HepG2 (cell line): ENCODE results near the gene NRG3. TPM values are rescaled to one million over a fixed set of nuclear protein-coding genes. Genes with fewer than 3 reads are reported as not detected.

Source experiments
- ATAC-seq: fragments of 200-7000 bp; cut with Tn5 transposase; 3 replicates; pipeline ENCODE4 v1.9.1; 2020; ENCODE audit warnings: mild to moderate bottlenecking, moderate library complexity
- BruUV-seq: library from RNA; stranded (reverse); fragments of 400-500 nt; replicated peaks from 2 replicates; lab custom pipeline; 2021; lab: Mats Ljungman, UMichigan
- CTCF ChIA-PET: fragments of 300-600 bp; formaldehyde crosslinking; extraction: SDS; loops from one replicate; lab custom pipeline; 2021; ENCODE audit warnings: low total read pairs, inconsistent platforms, low intra/inter-chr PET ratio; lab: Yijun Ruan, JAX
- POLR2A ChIA-PET: fragments of 350-600 bp; sonication (Branson Sonifier 250); formaldehyde crosslinking; loops from one replicate; lab custom pipeline; 2020; ENCODE audit warnings: antibody characterized with exemption, inconsistent platforms; lab: Yijun Ruan, JAX
- DNase-seq: peaks from one replicate; pipeline ENCODE4 v3.0.0-alpha.2; 2015; ENCODE audit warnings: low spot score
- FAIRE-seq: peaks from 3 replicates; lab custom pipeline; 2011; peaks lifted over from hg19 to GRCh38; lab: Jason Lieb, UNC
- H2AFZ ChIP-seq: one replicate; pipeline ENCODE4 v1.6.1; 2011; ENCODE audit warnings: low read length, inconsistent platforms
- H3K27ac ChIP-seq: fragments of 300-600 bp; 3 replicates; pipeline ENCODE4 v1.8.0; 2011; ENCODE audit warnings: mixed run types, mild to moderate bottlenecking, mixed read lengths, low read length, inconsistent platforms; ENCODE audit not compliant: insufficient read depth; ENCODE audit errors: extremely low read length
- H3K27me3 ChIP-seq, 2 experiments: fragments of 200-600 bp in 1 of 2; 2 replicates in 1 of 2; 3 replicates in 1 of 2; pipeline versions ENCODE4 v1.6.0 to v1.8.0; 2011; ENCODE audit warnings: low read length in 2 of 2, mild to moderate bottlenecking in 2 of 2, moderate library complexity in 2 of 2, inconsistent platforms in 1 of 2; ENCODE audit not compliant: insufficient read depth in 2 of 2, control insufficient read depth in 1 of 2
- H3K36me3 ChIP-seq, 2 experiments: fragments of 200-600 bp in 1 of 2; replicated peaks in 1 of 2; 2 replicates in 1 of 2; 3 replicates in 1 of 2; pipeline versions ENCODE4 v1.5.1 to v1.8.0; 2011; ENCODE audit warnings: low read length in 2 of 2, inconsistent platforms in 1 of 2; ENCODE audit not compliant: insufficient read depth in 2 of 2, control insufficient read depth in 1 of 2
- H3K4me1 ChIP-seq: 2 replicates; pipeline ENCODE4 v1.5.1; 2012; ENCODE audit warnings: low read length, inconsistent platforms; ENCODE audit not compliant: insufficient read depth
- H3K4me2 ChIP-seq: 2 replicates; pipeline ENCODE4 v1.6.0; 2011; ENCODE audit warnings: low read depth, low read length, inconsistent platforms
- H3K4me3 ChIP-seq, 3 experiments: fragments of 200-600 bp in 1 of 3; sonication (generic), shearing (Covaris generic) in 1 of 3; replicated peaks in 1 of 3; 2 replicates each; pipeline ENCODE4 v1.5.1; 2011 to 2016; ENCODE audit warnings: low read length in 3 of 3, inconsistent platforms in 2 of 3, low read depth in 2 of 3, mild to moderate bottlenecking in 2 of 3, control low read depth in 1 of 3, mixed read lengths in 1 of 3; ENCODE audit not compliant: insufficient read depth in 1 of 3
- H3K79me2 ChIP-seq: one replicate; pipeline ENCODE4 v1.6.1; 2011; ENCODE audit warnings: low read length, inconsistent platforms; ENCODE audit not compliant: insufficient read depth
- H3K9ac ChIP-seq: 2 replicates; pipeline ENCODE4 v1.6.0; 2011; ENCODE audit warnings: mild to moderate bottlenecking, low read depth, low read length, inconsistent platforms; ENCODE audit not compliant: insufficient read depth
- H3K9me3 ChIP-seq: 2 replicates; pipeline ENCODE4 v1.5.1; 2012; ENCODE audit warnings: mild to moderate bottlenecking, low read length
- H4K20me1 ChIP-seq: 2 replicates; pipeline ENCODE4 v1.6.0; 2011; ENCODE audit warnings: inconsistent platforms, mild to moderate bottlenecking, low read length, moderate library complexity; ENCODE audit not compliant: insufficient read depth
- DMAP1 ChIP-seq: IDR thresholded peaks from 2 replicates; pipeline ENCODE4 v1.6.1; 2016
- GATAD2A ChIP-seq: IDR thresholded peaks from 2 replicates; pipeline ENCODE4 v1.6.1; 2016
- KDM1A ChIP-seq: IDR thresholded peaks from 2 replicates; pipeline ENCODE4 v1.6.1; 2016; ENCODE audit warnings: missing compliant biosample characterization
- NCOR1 ChIP-seq: fragments of 200-600 bp; sonication (generic); IDR thresholded peaks from 2 replicates; pipeline ENCODE4 v1.7.0; 2017; ENCODE audit warnings: antibody characterized with exemption, low read length, borderline replicate concordance
- REPIN1 ChIP-seq: sonication (generic); formaldehyde crosslinking; IDR thresholded peaks from 2 replicates; pipeline ENCODE4 v1.8.0; 2022; ENCODE audit warnings: missing genetic modification reagents, low read depth, mild to moderate bottlenecking, borderline replicate concordance
- XRCC5 ChIP-seq: fragments of 200-400 bp; formaldehyde crosslinking; optimal IDR thresholded peaks from 2 replicates; pipeline ENCODE3; 2017; ENCODE audit warnings: mild to moderate bottlenecking, low read length
- ZFP36L1 ChIP-seq: sonication (generic); formaldehyde crosslinking; IDR thresholded peaks from 2 replicates; pipeline ENCODE4 v1.8.0; 2022; ENCODE audit warnings: mild to moderate bottlenecking, missing genetic modification reagents, moderate library complexity
- ZNF773 ChIP-seq: sonication (generic); formaldehyde crosslinking; IDR thresholded peaks from 2 replicates; pipeline ENCODE4 v1.4.0; 2020; ENCODE audit warnings: missing genetic modification reagents, borderline replicate concordance
- ZNF790 ChIP-seq: sonication (generic); formaldehyde crosslinking; IDR thresholded peaks from 2 replicates; pipeline ENCODE4 v1.8.0; 2022; ENCODE audit warnings: missing genetic modification reagents, mild to moderate bottlenecking, borderline replicate concordance
- WGBS: methylation state at CpG from one replicate; pipeline ENCODE4 v1.1.6; 2017; ENCODE audit warnings: low lambda C conversion rate; 5-methylcytosine and 5-hydroxymethylcytosine counted together
- in situ Hi-C: cut with HindIII; loops from 2 replicates; pipeline ENCODE4 v1.10.0; 2017; ENCODE audit warnings: low pct_unique_long_range_greater_than_20kb; ENCODE audit not compliant: extremely low pct_ligation_motif_present
- intact Hi-C: fragments of 100-400 bp; cut with micrococcal nuclease; formaldehyde crosslinking; loops from one replicate; pipeline ENCODE4 v1.10.0; 2022; ENCODE audit not compliant: unreplicated experiment
- polyA plus RNA-seq, 8 experiments: library from polyadenylated mRNA; depleted of rRNA in 3 of 8; stranded (reverse) in 7 of 8; unstranded in 1 of 8; fragments of >200 nt; fragmentation: Illumina TruSeq in 4 of 8; extraction: Trizol in 4 of 8; gene quantifications; 2 replicates each; pipeline versions ENCODE4 v1.2.1 to v1.2.3, GENCODE V29; 2011 to 2016; ENCODE audit warnings: low read depth in 4 of 8, missing spikeins in 1 of 8, mixed read lengths in 1 of 8; ENCODE audit not compliant: insufficient read depth in 1 of 8
- total RNA-seq, 5 experiments: library from RNA; depleted of rRNA; stranded (reverse); fragments of >200 nt; fragmentation: Illumina TruSeq; extraction: Trizol; gene quantifications; 2 replicates each; pipeline ENCODE4 v1.2.3, GENCODE V29; 2016; ENCODE audit warnings: low read depth in 1 of 5
- TF ChIP-seq, protein P1 (sequence below): sonication (generic); formaldehyde crosslinking; IDR thresholded peaks from 2 replicates; pipeline ENCODE4 v1.5.0; 2020; ENCODE audit warnings: missing genetic modification reagents
- TF ChIP-seq, protein P2 (sequence below): sonication (generic); formaldehyde crosslinking; IDR thresholded peaks from 2 replicates; pipeline ENCODE4 v1.8.0; 2022; ENCODE audit warnings: missing genetic modification reagents, mild to moderate bottlenecking, inconsistent platforms, borderline replicate concordance

NRG3 gene
- total and polyA plus RNA-seq, 2 of the 13 experiments (the other 11 are each of a cell fraction or from before 2014, with no cell fraction given): not detected

DNA sequence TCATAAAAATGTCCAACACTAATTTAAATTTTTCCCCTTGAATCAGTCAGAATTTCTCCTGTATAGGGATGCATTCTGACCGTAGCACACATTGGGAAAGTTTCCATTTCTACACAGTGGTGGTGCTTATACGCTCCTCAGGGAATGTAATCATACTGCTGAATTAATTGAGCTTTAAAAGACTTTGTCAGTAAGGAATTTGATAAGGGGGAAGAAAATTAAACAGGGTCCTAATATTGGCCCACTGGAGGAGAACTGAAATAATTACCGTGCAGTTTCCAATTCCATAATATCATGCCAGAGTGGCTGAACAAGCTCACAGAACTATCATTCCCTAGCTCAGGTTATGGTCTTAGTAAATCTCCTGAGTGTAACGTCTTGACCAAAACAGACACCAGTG lies 1041.9 kb downstream of the NRG3 start:
- H3K27ac ChIP-seq: no peak overlapping the region
- H3K9ac ChIP-seq: no peak overlapping the region
- no peaks in the 10 kb centered on the region for H3K4me1 ChIP-seq
- 40% methylated on average over 4 of the region's 4 CpGs for WGBS
- no peaks in the 10 kb centered on the region for H3K36me3 ChIP-seq
- no TSS peak for BruUV-seq
- no peaks in the 10 kb centered on the region for H4K20me1 ChIP-seq
- ATAC-seq (no peak), FAIRE-seq (no peak), DNase-seq (no peak)
- H2AFZ ChIP-seq: no peak overlapping the region
- H3K4me3 ChIP-seq: no peak overlapping the region
- no peak for TF ChIP-seq ZFP36L1 (CRISPR knock-in tag)
- TF ChIP-seq ZNF773: no peak
- no peak for TF ChIP-seq DMAP1 (CRISPR knock-in tag)
- TF ChIP-seq, protein P1, sequence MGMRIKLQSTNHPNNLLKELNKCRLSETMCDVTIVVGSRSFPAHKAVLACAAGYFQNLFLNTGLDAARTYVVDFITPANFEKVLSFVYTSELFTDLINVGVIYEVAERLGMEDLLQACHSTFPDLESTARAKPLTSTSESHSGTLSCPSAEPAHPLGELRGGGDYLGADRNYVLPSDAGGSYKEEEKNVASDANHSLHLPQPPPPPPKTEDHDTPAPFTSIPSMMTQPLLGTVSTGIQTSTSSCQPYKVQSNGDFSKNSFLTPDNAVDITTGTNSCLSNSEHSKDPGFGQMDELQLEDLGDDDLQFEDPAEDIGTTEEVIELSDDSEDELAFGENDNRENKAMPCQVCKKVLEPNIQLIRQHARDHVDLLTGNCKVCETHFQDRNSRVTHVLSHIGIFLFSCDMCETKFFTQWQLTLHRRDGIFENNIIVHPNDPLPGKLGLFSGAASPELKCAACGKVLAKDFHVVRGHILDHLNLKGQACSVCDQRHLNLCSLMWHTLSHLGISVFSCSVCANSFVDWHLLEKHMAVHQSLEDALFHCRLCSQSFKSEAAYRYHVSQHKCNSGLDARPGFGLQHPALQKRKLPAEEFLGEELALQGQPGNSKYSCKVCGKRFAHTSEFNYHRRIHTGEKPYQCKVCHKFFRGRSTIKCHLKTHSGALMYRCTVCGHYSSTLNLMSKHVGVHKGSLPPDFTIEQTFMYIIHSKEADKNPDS (CRISPR knock-in tag): no peak
- TF ChIP-seq ZNF790 (CRISPR knock-in tag): no peak
- TF ChIP-seq XRCC5: no peak
- no peak for TF ChIP-seq NCOR1
- no peak for TF ChIP-seq REPIN1
- no peak for TF ChIP-seq GATAD2A (CRISPR knock-in tag)
- TF ChIP-seq KDM1A: no peak
- TF ChIP-seq, protein P2, sequence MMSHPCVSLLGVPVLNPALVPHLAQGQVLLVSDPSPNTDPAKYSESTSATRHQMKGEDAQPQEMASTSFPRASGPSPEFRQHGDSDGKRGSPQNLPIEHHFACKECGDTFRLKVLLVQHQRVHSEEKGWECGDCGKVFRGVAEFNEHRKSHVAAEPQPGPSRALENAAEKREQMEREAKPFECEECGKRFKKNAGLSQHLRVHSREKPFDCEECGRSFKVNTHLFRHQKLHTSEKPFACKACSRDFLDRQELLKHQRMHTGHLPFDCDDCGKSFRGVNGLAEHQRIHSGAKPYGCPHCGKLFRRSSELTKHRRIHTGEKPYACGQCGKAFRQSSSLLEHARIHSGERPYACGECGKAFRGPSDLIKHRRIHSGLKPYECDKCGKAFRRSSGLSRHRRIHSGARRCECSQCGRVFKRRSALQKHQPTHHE: no peak
- H3K9me3 ChIP-seq: peaks cover 79% of the 10 kb centered on the region
- no peak overlapping the region for H3K4me2 ChIP-seq
- no peaks in the 10 kb centered on the region; a peak in 1 of 5 replicates for H3K27me3 ChIP-seq
- H3K79me2 ChIP-seq: no peaks in the 10 kb centered on the region
- CTCF ChIA-PET: no interaction called here
- POLR2A ChIA-PET: no interaction called here
- in situ Hi-C loops (no loop called here), intact Hi-C loops (no loop called here)
